Muscle of leg (tissue), 11 donors: ENCODE results near the gene CACNG8. TPM values are rescaled to one million over a fixed set of nuclear protein-coding genes. Genes with fewer than 3 reads are reported as not detected.

ENCODE experiments used
- DNase-seq: peaks from one replicate; pipeline ENCODE4 v3.0.0; 2013
- H3K27ac ChIP-seq: one replicate; pipeline ENCODE4 v1.5.1; 2013; ENCODE audit warnings: mild to moderate bottlenecking, low read length, control low read depth
- H3K27me3 ChIP-seq: one replicate; pipeline ENCODE4 v1.6.1; 2013; ENCODE audit warnings: low read length; ENCODE audit not compliant: control insufficient read depth, insufficient read depth
- H3K36me3 ChIP-seq: one replicate; pipeline ENCODE4 v1.6.1; 2013; ENCODE audit warnings: low read length; ENCODE audit not compliant: control insufficient read depth, insufficient read depth
- H3K4me1 ChIP-seq: one replicate; pipeline ENCODE4 v1.6.1; 2013; ENCODE audit warnings: low read length; ENCODE audit not compliant: control insufficient read depth, insufficient read depth
- H3K4me3 ChIP-seq: one replicate; pipeline ENCODE4 v1.5.1; 2013; ENCODE audit warnings: low read length, control low read depth
- H3K9me3 ChIP-seq: replicated peaks from 2 replicates; pipeline ENCODE4 v1.6.1; 2013; ENCODE audit warnings: low read depth, low read length; ENCODE audit not compliant: control insufficient read depth
- WGBS: methylation state at CpG from one replicate; pipeline ENCODE4 v1.1.5; 2013; ENCODE audit warnings: missing lambda C conversion rate; ENCODE audit not compliant: insufficient coverage; 5-methylcytosine and 5-hydroxymethylcytosine counted together
- polyA plus RNA-seq, 8 donors: library from polyadenylated mRNA; unstranded; fragments of 120-200 nt; gene quantifications; one replicate each; pipeline versions ENCODE4 v1.2.1 to v1.2.3, GENCODE V29; 2013; ENCODE audit warnings: inconsistent platforms in 1 of 8, low replicate concordance in 1 of 8; ENCODE audit not compliant: insufficient read length in 8 of 8, insufficient read depth in 1 of 8
- total RNA-seq: library from RNA; stranded (reverse); fragments of 120-200 nt; gene quantifications from one replicate; pipeline ENCODE4 v1.2.4, GENCODE V29; 2013

The CACNG8 gene
- total and polyA plus RNA-seq, 9 donors = 0.09 to 1.1 (median 0.61) TPM

DNA sequence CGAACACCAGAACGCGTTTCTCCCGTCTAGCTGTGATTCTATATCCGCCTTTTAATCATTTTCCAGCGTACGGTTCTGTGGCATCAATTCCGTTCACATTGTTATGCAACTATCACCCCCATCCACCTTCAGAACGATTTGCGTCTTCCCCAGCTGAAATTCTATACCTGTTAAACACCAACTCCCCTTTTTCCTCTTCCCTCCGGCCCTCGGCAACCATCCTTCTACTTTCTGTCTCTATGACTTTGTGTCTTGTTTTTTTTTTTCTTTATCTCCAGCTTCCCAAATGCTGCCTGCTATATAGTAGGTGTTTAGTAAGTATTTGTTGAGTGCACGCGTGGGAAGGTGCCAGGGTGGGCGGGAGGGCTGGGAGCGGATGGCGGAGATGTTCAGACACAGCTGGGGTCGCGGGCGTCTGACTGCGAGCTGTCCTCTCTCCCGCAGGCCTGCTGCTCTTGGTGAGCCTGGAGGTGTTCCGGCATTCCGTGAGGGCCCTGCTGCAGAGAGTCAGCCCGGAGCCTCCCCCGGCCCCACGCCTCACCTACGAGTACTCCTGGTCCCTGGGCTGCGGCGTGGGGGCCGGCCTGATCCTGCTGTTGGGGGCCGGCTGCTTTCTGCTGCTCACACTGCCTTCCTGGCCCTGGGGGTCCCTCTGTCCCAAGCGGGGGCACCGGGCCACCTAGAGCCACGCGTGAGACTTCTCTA, 48.9 kb downstream of the CACNG8 start:
- Histone ChIP-seq H3K27me3 (peaks cover 9% of the 10 kb centered on the region), H3K36me3 (no peaks in the 10 kb centered on the region), H3K4me1 (no peaks in the 10 kb centered on the region), H3K9me3 (no peaks in the 10 kb centered on the region), H3K4me3 (no peak overlapping the region), H3K27ac (no peak overlapping the region)
- no peak for DNase-seq
- WGBS = 20% methylated on average over 34 of the region's 36 CpGs

DNA sequence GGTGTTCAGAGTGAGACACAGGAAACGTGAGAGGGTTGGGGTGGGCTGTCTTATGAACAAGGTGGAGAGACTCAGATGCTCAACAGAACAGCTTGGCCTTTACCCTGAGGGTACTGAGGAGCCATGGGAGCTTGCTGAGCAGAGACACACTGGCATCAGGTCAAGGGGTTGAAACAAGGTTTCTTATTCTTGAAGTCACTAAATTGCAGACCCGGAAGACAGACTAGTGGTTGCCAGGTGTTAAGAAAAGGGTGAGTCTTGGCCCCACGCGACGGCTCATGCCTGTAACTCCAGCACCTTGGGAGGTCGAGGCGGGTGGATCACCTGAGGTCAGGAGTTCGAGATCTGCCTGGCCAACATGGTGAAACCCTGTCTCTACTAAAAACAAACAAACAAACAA, 51.1 kb downstream of the CACNG8 start:
- DNase-seq = no peak
- H3K36me3 ChIP-seq = no peaks in the 10 kb centered on the region
- H3K9me3 ChIP-seq = no peaks in the 10 kb centered on the region
- H3K4me1 ChIP-seq = no peaks in the 10 kb centered on the region
- H3K4me3 ChIP-seq = no peak overlapping the region
- H3K27me3 ChIP-seq = peaks cover 9% of the 10 kb centered on the region
- no peak overlapping the region for H3K27ac ChIP-seq
- WGBS = 54% methylated on average over 3 of the region's 8 CpGs

DNA sequence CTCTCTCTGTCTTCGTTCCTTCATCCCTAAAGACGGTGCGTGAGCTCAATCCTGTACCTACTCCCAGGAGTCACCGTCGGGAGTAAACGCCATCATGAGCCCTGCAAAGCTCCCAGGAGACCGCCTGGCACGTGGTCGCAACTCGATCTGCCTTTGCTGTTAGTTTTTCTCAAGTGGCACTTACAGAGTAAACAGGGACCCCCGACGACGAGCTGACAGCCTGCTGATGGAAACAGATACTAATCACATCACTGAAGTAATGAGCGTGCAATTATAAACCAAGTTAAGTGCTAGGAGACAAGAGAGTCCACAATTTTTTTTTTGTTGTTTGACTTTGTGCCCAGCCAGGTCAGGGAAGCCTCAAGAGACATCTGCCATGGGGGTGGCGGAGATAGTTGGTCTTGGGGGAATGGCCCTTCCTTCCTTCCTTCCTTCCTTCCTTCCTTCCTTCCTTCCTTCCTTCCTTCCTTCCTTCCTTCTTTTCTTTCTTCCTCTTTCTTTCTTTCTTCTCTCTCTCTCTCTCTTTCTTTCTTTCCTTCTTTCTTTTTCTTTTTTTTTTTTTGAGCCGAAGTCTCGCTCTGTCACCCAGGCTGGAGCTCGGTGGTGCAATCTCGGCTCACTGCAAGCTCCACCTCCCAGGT, 52.3 kb downstream of the CACNG8 start:
- Histone ChIP-seq H3K4me1 (no peaks in the 10 kb centered on the region), H3K36me3 (no peaks in the 10 kb centered on the region), H3K27me3 (peaks cover 9% of the 10 kb centered on the region), H3K9me3 (no peaks in the 10 kb centered on the region), H3K4me3 (no peak overlapping the region), H3K27ac (no peak overlapping the region)
- no peak for DNase-seq
- 23% methylated on average over 9 of the region's 19 CpGs for WGBS

DNA sequence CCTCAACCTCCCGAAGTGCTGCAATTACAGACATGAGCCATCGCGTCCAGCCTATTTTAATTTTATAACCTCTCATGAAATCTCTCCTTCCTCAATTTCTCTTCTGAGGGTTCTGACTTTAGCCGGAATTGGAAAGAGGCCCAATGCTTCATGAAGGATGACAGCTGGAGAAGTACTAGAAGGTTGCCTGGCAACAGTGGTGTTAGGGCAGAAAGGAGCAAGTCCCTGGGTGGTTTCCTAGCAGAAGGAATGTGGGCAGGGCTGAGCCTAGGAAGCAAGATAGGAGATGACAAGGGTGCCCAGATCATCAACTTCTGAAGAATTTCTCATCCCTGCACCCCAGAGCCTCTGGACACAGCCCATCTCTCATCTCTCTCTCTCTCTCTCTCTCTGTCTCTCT, 54.5 kb downstream of the CACNG8 start:
- Histone ChIP-seq H3K4me1 (no peaks in the 10 kb centered on the region), H3K36me3 (no peaks in the 10 kb centered on the region), H3K27ac (no peak overlapping the region), H3K27me3 (no peaks in the 10 kb centered on the region), H3K4me3 (no peak overlapping the region), H3K9me3 (no peaks in the 10 kb centered on the region)
- WGBS = 53% methylated on average over 3 of the region's 4 CpGs
- DNase-seq = no peak

DNA sequence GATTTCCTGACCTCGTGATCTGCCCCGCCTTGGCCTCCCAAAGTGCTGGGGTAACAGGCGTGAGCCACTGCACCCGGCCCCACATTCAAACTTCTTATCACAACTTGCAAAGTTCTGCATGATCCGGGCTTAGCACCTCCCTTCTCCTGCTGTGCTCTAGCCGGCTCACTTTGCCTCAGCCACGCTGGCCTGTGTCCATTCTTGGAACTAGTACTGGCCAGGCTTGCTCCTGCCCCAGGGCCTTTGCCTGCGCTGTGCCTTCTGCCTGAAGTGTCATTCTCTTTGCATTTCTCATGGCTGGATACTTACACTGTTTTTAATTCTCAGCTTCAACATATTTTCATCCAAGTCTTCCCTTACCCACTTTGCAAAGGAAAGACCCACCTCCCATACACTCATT, 58.6 kb downstream of the CACNG8 start:
- H3K27ac ChIP-seq = no peak overlapping the region
- 92% methylated on average over 8 of the region's 8 CpGs for WGBS
- no peaks in the 10 kb centered on the region for H3K27me3 ChIP-seq
- H3K36me3 ChIP-seq = no peaks in the 10 kb centered on the region
- H3K4me3 ChIP-seq = no peak overlapping the region
- no peak for DNase-seq
- peaks cover 3% of the 10 kb centered on the region for H3K4me1 ChIP-seq
- H3K9me3 ChIP-seq = no peaks in the 10 kb centered on the region

DNA sequence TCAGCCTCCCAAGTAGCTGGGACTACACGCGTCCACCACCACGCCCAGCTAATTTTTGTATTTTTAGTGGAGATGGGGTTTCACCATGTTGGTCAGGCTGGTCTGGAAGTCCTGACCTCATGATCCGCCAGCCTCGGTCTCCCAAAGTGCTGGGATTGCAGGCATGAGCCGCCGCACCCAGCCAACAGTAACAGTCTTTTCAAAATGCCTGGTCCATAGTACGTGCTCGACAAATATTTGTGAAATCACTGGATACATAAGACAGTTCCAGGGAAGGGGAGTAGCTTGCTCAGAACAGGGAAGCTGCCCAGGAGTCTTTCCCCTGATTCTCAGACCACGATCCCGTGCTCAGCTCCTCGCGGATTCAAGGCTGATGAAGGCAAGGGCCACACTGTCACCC, 59.2 kb downstream of the CACNG8 start:
- H3K4me1 ChIP-seq = peaks cover 3% of the 10 kb centered on the region
- H3K9me3 ChIP-seq = no peaks in the 10 kb centered on the region
- H3K27me3 ChIP-seq = no peaks in the 10 kb centered on the region
- no peak for DNase-seq
- WGBS = 92% methylated on average over 11 of the region's 13 CpGs
- H3K27ac ChIP-seq = no peak overlapping the region
- no peak overlapping the region for H3K4me3 ChIP-seq
- H3K36me3 ChIP-seq = no peaks in the 10 kb centered on the region

DNA sequence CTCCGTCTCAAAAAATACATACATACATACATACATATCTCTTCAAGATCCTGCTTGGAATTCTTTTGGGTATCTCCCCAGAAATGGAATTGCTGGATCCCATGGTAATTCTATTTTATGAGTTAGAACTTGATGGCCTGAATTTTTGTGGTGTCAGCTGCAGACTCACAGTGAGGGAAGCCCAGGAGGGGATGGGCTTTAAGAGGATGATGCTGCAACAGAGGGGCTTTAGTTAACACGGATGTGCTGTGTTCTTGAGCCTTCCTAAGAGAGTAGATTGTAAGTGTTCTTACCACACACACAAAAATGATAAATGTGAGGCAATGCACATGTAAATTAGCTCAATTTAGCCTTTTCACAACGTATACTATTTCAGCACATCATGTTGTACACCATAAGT, 60.5 kb downstream of the CACNG8 start:
- H3K36me3 ChIP-seq = no peaks in the 10 kb centered on the region
- no CpG with 5 or more reads among the region's 3 CpGs for WGBS
- H3K27ac ChIP-seq = no peak overlapping the region
- no peaks in the 10 kb centered on the region for H3K27me3 ChIP-seq
- H3K4me1 ChIP-seq = peaks cover 3% of the 10 kb centered on the region
- no peak overlapping the region for H3K4me3 ChIP-seq
- H3K9me3 ChIP-seq = no peaks in the 10 kb centered on the region
- DNase-seq = no peak

DNA sequence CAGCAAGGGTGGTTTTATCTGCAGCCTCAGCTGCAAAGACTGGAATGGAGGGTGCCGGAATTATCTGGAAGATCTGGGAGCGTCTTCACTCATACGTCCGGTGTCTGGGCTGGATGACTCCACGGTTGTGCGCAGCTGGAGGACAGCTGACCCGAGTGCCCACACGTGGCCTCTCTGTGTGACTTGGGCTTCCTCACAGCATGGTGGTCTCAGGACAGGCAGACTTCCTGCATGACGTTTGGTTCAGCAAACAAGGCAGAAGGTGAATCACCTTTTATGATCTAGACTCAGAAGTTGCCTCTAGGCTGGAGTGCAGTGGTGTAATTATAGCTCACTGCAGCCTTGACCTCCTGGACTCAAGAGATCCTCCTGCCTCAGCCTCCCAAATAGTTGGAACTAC, 61.9 kb downstream of the CACNG8 start:
- no peaks in the 10 kb centered on the region for H3K36me3 ChIP-seq
- no peak overlapping the region for H3K27ac ChIP-seq
- H3K9me3 ChIP-seq = no peaks in the 10 kb centered on the region
- DNase-seq = no peak
- no peak overlapping the region for H3K4me3 ChIP-seq
- no peaks in the 10 kb centered on the region for H3K27me3 ChIP-seq
- H3K4me1 ChIP-seq = peaks cover 3% of the 10 kb centered on the region
- WGBS = 83% methylated on average over 8 of the region's 9 CpGs

DNA sequence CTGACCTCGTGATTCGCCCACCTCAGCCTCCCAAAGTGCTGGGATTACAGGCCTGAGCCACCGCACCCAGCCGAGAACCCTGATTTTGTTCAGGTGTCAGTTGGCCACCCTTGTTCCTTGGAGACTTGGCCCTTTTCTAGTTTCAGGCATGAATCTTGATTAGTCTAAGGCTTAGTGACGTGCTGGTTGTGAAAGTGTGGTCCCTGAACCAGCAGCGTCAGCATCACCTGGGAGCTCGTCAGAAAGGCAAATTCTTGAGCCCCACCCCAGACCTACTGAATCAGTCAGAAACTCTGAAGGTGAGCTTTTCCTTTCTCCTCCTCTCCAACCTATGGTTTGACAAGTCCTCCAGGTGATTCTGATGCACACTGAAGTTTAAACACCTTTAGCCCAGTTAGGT, 63.9 kb downstream of the CACNG8 start:
- DNase-seq = no peak
- H3K4me1 ChIP-seq = peaks cover 3% of the 10 kb centered on the region
- WGBS = 54% methylated on average over 2 of the region's 7 CpGs
- no peaks in the 10 kb centered on the region for H3K9me3 ChIP-seq
- no peak overlapping the region for H3K27ac ChIP-seq
- no peaks in the 10 kb centered on the region for H3K36me3 ChIP-seq
- H3K4me3 ChIP-seq = no peak overlapping the region
- H3K27me3 ChIP-seq = no peaks in the 10 kb centered on the region

DNA sequence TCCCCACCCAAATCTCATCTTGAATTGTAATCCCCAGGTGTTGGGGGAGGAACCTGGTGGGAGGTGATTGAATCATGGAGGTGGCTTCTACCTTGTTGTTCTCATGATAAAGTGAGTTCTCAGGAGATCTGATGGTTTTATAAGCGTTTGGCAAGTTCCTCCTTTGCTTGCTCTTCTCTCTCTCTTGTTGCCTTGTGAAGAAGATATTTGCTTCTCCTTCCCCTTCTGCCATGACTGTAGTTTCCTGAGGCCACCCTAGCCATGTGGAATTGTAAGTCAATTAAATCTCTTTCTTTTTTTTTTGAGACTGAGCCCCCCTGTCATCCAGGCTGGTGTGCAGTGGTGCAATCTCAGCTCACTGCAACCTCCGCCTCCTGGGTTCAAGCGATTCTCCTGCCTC, 66.6 kb downstream of the CACNG8 start:
- peaks cover 2% of the 10 kb centered on the region for H3K27me3 ChIP-seq
- H3K4me3 ChIP-seq = no peak overlapping the region
- no peaks in the 10 kb centered on the region for H3K36me3 ChIP-seq
- H3K27ac ChIP-seq = no peak overlapping the region
- 100% methylated on average over 2 of the region's 3 CpGs for WGBS
- no peak for DNase-seq
- no peaks in the 10 kb centered on the region for H3K4me1 ChIP-seq
- H3K9me3 ChIP-seq = no peaks in the 10 kb centered on the region
